Measurements from ENCODE around the gene CIART.
"Not testable (repeated sequence)": the region's sequence is repeated elsewhere in the genome, so short reads cannot be mapped to it uniquely, and the experiment has no call there.

GRCh38 chr1:150237176-150237575, 45.2 kb upstream of the CIART start:
- not testable (repeated sequence) for TF ChIP-seq CTCF, POLR2A (IDR thresholded peaks at IDR 0.05)

Measured in esophagus squamous epithelium (tissue), 4 donors.